DND-41 (cell line): ENCODE measurements around the gene SEPTIN5.

Source experiments
- CTCF ChIP-seq: IDR thresholded peaks from 2 replicates; pipeline ENCODE4 v1.5.1; 2012; ENCODE audit warnings: borderline replicate concordance, low read length, moderate library complexity, mild to moderate bottlenecking; ENCODE audit not compliant: poor library complexity, severe bottlenecking; ENCODE audit errors: extremely low read depth
- EZH2 ChIP-seq: IDR thresholded peaks from 3 replicates; pipeline ENCODE4 v1.6.1; 2012; ENCODE audit warnings: borderline replicate concordance, low read depth, mild to moderate bottlenecking, moderate library complexity, low read length, inconsistent platforms; ENCODE audit not compliant: severe bottlenecking

GRCh38 chr22:19669570-19669969 lies 44.7 kb upstream of the SEPTIN5 start:
- TF ChIP-seq CTCF: no peak
- TF ChIP-seq EZH2: no peak
